SK-N-SH (cell line): ENCODE results near the gene MRPL12. TPM values are rescaled to one million over a fixed set of nuclear protein-coding genes. Genes with fewer than 3 reads are reported as not detected.

Experiments
- CTCF ChIA-PET: fragments of 300-600, 350-600 bp; formaldehyde crosslinking; extraction: SDS; loops from one replicate; lab custom pipeline; 2021; lab: Yijun Ruan, JAX
- POLR2A ChIA-PET: fragments of 350-600 bp; sonication (Branson Sonifier 250); formaldehyde crosslinking; extraction: SDS; loops from one replicate; lab custom pipeline; 2020; ENCODE audit warnings: antibody characterized with exemption, inconsistent platforms; lab: Yijun Ruan, JAX
- DNase-seq: peaks from one replicate; pipeline ENCODE4 v3.0.0; 2012
- H2AFZ ChIP-seq: fragments of 200-600 bp; sonication (generic); 2 replicates; pipeline ENCODE4 v1.8.1; 2016; ENCODE audit warnings: antibody characterized with exemption, mild to moderate bottlenecking, low read depth
- H3F3A ChIP-seq: fragments of 200-600 bp; sonication (generic); replicated peaks from 2 replicates; pipeline ENCODE3; 2016; ENCODE audit warnings: antibody characterized with exemption, mild to moderate bottlenecking; ENCODE audit not compliant: insufficient read depth
- H3K27ac ChIP-seq, 2 experiments: fragments of 200-500 bp in 1 of 2; fragments of 200-600 bp in 1 of 2; sonication (Bioruptor generic) in 1 of 2; sonication (generic), shearing (Covaris generic) in 1 of 2; 2 replicates each; pipeline versions ENCODE4 v1.5.1 to v1.6.1; 2014 to 2016; ENCODE audit warnings: low read depth in 2 of 2, inconsistent platforms in 1 of 2, low read length in 1 of 2, mild to moderate bottlenecking in 1 of 2, mixed read lengths in 1 of 2
- H3K27me3 ChIP-seq: fragments of 200-600 bp; sonication (generic), shearing (Covaris generic); 2 replicates; pipeline ENCODE4 v1.6.1; 2016; ENCODE audit warnings: mixed run types; ENCODE audit not compliant: insufficient read depth
- H3K36me3 ChIP-seq, 2 experiments: fragments of 200-500 bp in 1 of 2; fragments of 200-600 bp in 1 of 2; sonication (Bioruptor generic) in 1 of 2; sonication (generic) in 1 of 2; replicated peaks in 1 of 2; 2 replicates each; pipeline versions ENCODE3 to v1.5.1; 2014 to 2016; ENCODE audit warnings: low read length in 1 of 2, mild to moderate bottlenecking in 1 of 2; ENCODE audit not compliant: insufficient read depth in 2 of 2, control insufficient read depth in 1 of 2
- H3K4me1 ChIP-seq, 2 experiments: fragments of 200-500 bp in 1 of 2; fragments of 200-600 bp in 1 of 2; sonication (Bioruptor generic) in 1 of 2; sonication (generic), shearing (Covaris generic) in 1 of 2; 2 replicates each; pipeline versions ENCODE4 v1.5.1 to v1.6.1; 2014 to 2016; ENCODE audit warnings: low read depth in 1 of 2, low read length in 1 of 2, mixed run types in 1 of 2; ENCODE audit not compliant: insufficient read depth in 2 of 2, control insufficient read depth in 1 of 2
- H3K4me2 ChIP-seq: fragments of 200-600 bp; sonication (generic), shearing (Covaris generic); 2 replicates; pipeline ENCODE4 v1.6.1; 2017; ENCODE audit warnings: mixed run types
- H3K4me3 ChIP-seq, 2 experiments: fragments of 200-500 bp in 1 of 2; fragments of 200-600 bp in 1 of 2; sonication (Bioruptor generic) in 1 of 2; sonication (generic), shearing (Covaris generic) in 1 of 2; 2 replicates each; pipeline versions ENCODE4 v1.5.1 to v1.8.1; 2014 to 2016; ENCODE audit warnings: low read depth in 2 of 2, inconsistent platforms in 1 of 2, low read length in 1 of 2, mild to moderate bottlenecking in 1 of 2, mixed read lengths in 1 of 2, moderate library complexity in 1 of 2
- H3K79me2 ChIP-seq: fragments of 200-600 bp; sonication (generic); 2 replicates; pipeline ENCODE4 v1.8.1; 2017; ENCODE audit warnings: mild to moderate bottlenecking; ENCODE audit not compliant: insufficient read depth
- H3K9ac ChIP-seq: fragments of 200-600 bp; sonication (generic); 2 replicates; pipeline ENCODE4 v1.6.1; 2017; ENCODE audit warnings: mixed run types
- H3K9me2 ChIP-seq: fragments of 200-600 bp; sonication (generic); 2 replicates; pipeline ENCODE4 v1.6.1; 2017; ENCODE audit warnings: mixed run types
- H3K9me3 ChIP-seq: fragments of 200-600 bp; sonication (generic); 2 replicates; pipeline ENCODE4 v1.6.1; 2017; ENCODE audit warnings: mixed run types, mild to moderate bottlenecking, moderate library complexity
- H4K20me1 ChIP-seq: fragments of 200-600 bp; sonication (generic); 2 replicates; pipeline ENCODE4 v1.6.1; 2017; ENCODE audit warnings: mild to moderate bottlenecking, mixed run types; ENCODE audit not compliant: insufficient read depth
- FOSL2 ChIP-seq: IDR thresholded peaks from 2 replicates; pipeline ENCODE4 v1.4.0; 2012; ENCODE audit warnings: low read depth, mild to moderate bottlenecking, moderate library complexity, borderline replicate concordance
- FOXJ3 ChIP-seq: sonication (generic); formaldehyde crosslinking; IDR thresholded peaks from 2 replicates; pipeline ENCODE4 v1.5.1; 2020; ENCODE audit warnings: mild to moderate bottlenecking, missing genetic modification reagents
- FOXM1 ChIP-seq: IDR thresholded peaks from 2 replicates; pipeline ENCODE4 v1.4.0; 2012; ENCODE audit warnings: low read depth, mild to moderate bottlenecking
- GABPA ChIP-seq: IDR thresholded peaks from 2 replicates; pipeline ENCODE4 v1.4.0; 2012; ENCODE audit warnings: low read depth, mild to moderate bottlenecking
- POLR2AphosphoS5 ChIP-seq: IDR thresholded peaks from 2 replicates; pipeline ENCODE4 v1.6.1; 2012; ENCODE audit warnings: low read depth, low read length
- RCOR1 ChIP-seq: fragments of 150-350 bp; IDR thresholded peaks from 2 replicates; pipeline ENCODE4 v1.6.1; 2017; ENCODE audit warnings: antibody characterized with exemption, low read length
- TCF12 ChIP-seq: IDR thresholded peaks from 2 replicates; pipeline ENCODE4 v1.4.0; 2012
- WGBS: methylation state at CpG from one replicate; pipeline ENCODE4 v1.1.6; 2017; ENCODE audit warnings: low lambda C conversion rate; 5-methylcytosine and 5-hydroxymethylcytosine counted together
- polyA plus RNA-seq, 3 experiments: library from polyadenylated mRNA; depleted of rRNA; stranded (reverse); fragments of >200 nt; gene quantifications; 2 replicates each; pipeline ENCODE4 v1.2.3, GENCODE V29; 2012
- TF ChIP-seq, protein P1 (sequence below): IDR thresholded peaks from 2 replicates; pipeline ENCODE4 v1.4.0; 2012; ENCODE audit warnings: low read depth
- TF ChIP-seq, protein P2 (sequence below): fragments of 150-350 bp; IDR thresholded peaks from 2 replicates; pipeline ENCODE4 v1.6.1; 2016; ENCODE audit warnings: mild to moderate bottlenecking, low read depth, low read length
- TF ChIP-seq, protein P3 (sequence below): IDR thresholded peaks from 2 replicates; pipeline ENCODE4 v1.4.0; 2012; ENCODE audit warnings: low read depth, borderline replicate concordance

MRPL12 gene
- polyA plus RNA-seq, 1 of the 3 experiments (the other 2 are of a cell fraction): 322 TPM

DNA sequence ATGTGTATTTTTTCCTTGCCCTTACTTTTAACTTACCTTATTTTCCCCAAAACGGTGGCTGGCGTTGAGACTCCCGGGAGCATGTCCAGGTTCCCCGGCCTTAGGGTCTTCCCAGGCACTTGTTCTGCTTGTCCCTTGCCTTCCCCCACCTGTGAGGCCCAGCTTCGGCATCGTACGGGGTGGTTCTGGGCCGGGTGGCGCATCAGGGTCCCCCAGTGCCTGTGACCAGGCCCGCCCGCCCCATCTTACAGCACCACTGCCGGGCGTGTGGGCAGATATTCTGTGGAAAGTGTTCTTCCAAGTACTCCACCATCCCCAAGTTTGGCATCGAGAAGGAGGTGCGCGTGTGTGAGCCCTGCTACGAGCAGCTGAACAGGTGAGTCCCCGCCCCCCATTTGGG, 12.0 kb upstream of the MRPL12 start:
- H3K36me3 ChIP-seq: peaks cover 49 to 99% of the 10 kb centered on the region in 2 experiments

DNA sequence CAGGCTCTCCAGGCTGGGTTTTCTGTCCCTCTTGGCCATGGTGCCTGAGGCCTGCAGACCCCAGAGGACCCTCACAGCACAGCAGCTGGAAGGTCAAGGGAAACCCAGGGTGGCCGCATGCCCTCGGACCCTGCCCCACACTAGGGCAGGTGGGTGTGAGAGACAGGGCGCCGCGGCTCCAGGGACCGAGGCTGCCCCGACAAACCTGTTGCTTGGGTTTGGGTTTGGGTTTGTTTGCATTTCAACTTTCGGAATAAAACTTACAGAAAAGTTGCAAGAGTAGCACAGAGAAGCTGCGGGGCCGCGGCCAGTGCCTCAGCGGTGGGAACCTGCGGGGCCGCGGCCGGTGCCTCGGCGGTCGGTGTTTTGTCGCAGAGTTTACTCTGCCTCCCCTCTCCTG, 11.6 kb upstream of the MRPL12 start:
- no peak overlapping the region for H3K4me2 ChIP-seq
- TF ChIP-seq GABPA (no peak), FOXM1 (no peak), POLR2AphosphoS5 (no peak), RCOR1 (no peak), FOSL2 (no peak)
- TF ChIP-seq, protein P1, sequence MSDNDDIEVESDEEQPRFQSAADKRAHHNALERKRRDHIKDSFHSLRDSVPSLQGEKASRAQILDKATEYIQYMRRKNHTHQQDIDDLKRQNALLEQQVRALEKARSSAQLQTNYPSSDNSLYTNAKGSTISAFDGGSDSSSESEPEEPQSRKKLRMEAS: no peak
- TF ChIP-seq, all 33 proteins: peak for 0
- CTCF ChIA-PET: no interaction called here
- H3K27ac ChIP-seq: no peak overlapping the region
- H3K4me1 ChIP-seq: no peaks in the 10 kb centered on the region
- H3K9me2 ChIP-seq: no peaks in the 10 kb centered on the region
- H3K36me3 ChIP-seq: peaks cover 45 to 99% of the 10 kb centered on the region in 2 experiments
- no peak overlapping the region for H2AFZ ChIP-seq
- H4K20me1 ChIP-seq: peaks cover 71% of the 10 kb centered on the region
- H3K79me2 ChIP-seq: peaks cover 94% of the 10 kb centered on the region
- H3K4me3 ChIP-seq: no peak overlapping the region
- H3K9me3 ChIP-seq: no peaks in the 10 kb centered on the region
- POLR2A ChIA-PET: interaction anchor here (3.2 kb wide), 1 partner anchor 8 kb away, joined by 14 read pairs; the partner anchor contains the start of genes ARL16 and HGS
- no peak overlapping the region for H3K9ac ChIP-seq
- H3K27me3 ChIP-seq: no peaks in the 10 kb centered on the region
- DNase-seq: no peak
- whole genome bisulfite sequencing: 97% methylated on average over 20 of the region's 20 CpGs
- H3F3A ChIP-seq: peaks cover 22% of the 10 kb centered on the region

More for the DNA sequence above, 12.0 kb upstream of the MRPL12 start:
- Histone ChIP-seq H4K20me1 (peaks cover 71% of the 10 kb centered on the region), H3K9me2 (no peaks in the 10 kb centered on the region), H3K4me1 (no peaks in the 10 kb centered on the region; a peak in 1 of 4 replicates), H3K9ac (no peak overlapping the region), H3F3A (peaks cover 18% of the 10 kb centered on the region), H2AFZ (no peak overlapping the region), H3K9me3 (no peaks in the 10 kb centered on the region), H3K4me3 (no peak overlapping the region), H3K27me3 (no peaks in the 10 kb centered on the region), H3K79me2 (peaks cover 94% of the 10 kb centered on the region)
- POLR2A ChIA-PET: interaction anchor here (1.5 kb wide), 1 partner anchor 10 kb away, joined by 3 read pairs; no protein-coding TSS in a partner anchor
- TF ChIP-seq, protein P2, sequence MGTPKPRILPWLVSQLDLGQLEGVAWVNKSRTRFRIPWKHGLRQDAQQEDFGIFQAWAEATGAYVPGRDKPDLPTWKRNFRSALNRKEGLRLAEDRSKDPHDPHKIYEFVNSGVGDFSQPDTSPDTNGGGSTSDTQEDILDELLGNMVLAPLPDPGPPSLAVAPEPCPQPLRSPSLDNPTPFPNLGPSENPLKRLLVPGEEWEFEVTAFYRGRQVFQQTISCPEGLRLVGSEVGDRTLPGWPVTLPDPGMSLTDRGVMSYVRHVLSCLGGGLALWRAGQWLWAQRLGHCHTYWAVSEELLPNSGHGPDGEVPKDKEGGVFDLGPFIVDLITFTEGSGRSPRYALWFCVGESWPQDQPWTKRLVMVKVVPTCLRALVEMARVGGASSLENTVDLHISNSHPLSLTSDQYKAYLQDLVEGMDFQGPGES: no peak
- TF ChIP-seq GABPA (no peak), TCF12 (no peak), FOXJ3 (CRISPR knock-in tag) (no peak), FOSL2 (no peak)
- TF ChIP-seq, protein P3, sequence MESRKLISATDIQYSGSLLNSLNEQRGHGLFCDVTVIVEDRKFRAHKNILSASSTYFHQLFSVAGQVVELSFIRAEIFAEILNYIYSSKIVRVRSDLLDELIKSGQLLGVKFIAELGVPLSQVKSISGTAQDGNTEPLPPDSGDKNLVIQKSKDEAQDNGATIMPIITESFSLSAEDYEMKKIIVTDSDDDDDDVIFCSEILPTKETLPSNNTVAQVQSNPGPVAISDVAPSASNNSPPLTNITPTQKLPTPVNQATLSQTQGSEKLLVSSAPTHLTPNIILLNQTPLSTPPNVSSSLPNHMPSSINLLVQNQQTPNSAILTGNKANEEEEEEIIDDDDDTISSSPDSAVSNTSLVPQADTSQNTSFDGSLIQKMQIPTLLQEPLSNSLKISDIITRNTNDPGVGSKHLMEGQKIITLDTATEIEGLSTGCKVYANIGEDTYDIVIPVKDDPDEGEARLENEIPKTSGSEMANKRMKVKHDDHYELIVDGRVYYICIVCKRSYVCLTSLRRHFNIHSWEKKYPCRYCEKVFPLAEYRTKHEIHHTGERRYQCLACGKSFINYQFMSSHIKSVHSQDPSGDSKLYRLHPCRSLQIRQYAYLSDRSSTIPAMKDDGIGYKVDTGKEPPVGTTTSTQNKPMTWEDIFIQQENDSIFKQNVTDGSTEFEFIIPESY: no peak
- TF ChIP-seq, all 33 proteins: peak for 0
- Histone ChIP-seq H3K27ac (no peak overlapping the region), H3K4me2 (no peak overlapping the region)
- DNase-seq: no peak
- CTCF ChIA-PET: interaction anchor here (0.6 to 0.8 kb wide), 2 partner anchors 11 to 497 kb away, joined by 3 read pairs; no protein-coding TSS in a partner anchor
- 99% methylated on average over 18 of the region's 18 CpGs for WGBS
